WTC11 (cell line): ENCODE data around the gene CHD6. TPM values are rescaled to one million over a fixed set of nuclear protein-coding genes. Genes with fewer than 3 reads are reported as not detected.

ENCODE experiments used
- ATAC-seq: fragments of 200-7000 bp; cut with Tn5 transposase; 2 replicates; pipeline ENCODE4 v1.10.0; 2021; ENCODE audit warnings: mild to moderate bottlenecking, moderate library complexity
- CTCF ChIA-PET: fragments of 300-600 bp; sonication (Branson Sonifier 250); formaldehyde crosslinking; loops from one replicate; lab custom pipeline; 2021; ENCODE audit warnings: antibody characterized with exemption; lab: Charles Lee
- POLR2A ChIA-PET: fragments of 350-600 bp; sonication (Branson Sonifier 250); formaldehyde crosslinking; loops from one replicate; lab custom pipeline; 2021; ENCODE audit warnings: antibody characterized with exemption; lab: Charles Lee
- DNase-seq: peaks from one replicate; pipeline ENCODE4 v3.0.0; 2021; ENCODE audit warnings: low spot score
- H3K27ac Mint-ChIP-seq: 2 replicates; pipeline ENCODE4 v1.8.0; 2021; ENCODE audit warnings: mixed read lengths
- H3K27me3 Mint-ChIP-seq: 2 replicates; pipeline ENCODE4 v1.8.0; 2021; ENCODE audit warnings: low read depth, mild to moderate bottlenecking, moderate library complexity, mixed read lengths
- H3K36me3 Mint-ChIP-seq: 2 replicates; pipeline ENCODE4 v1.8.0; 2021; ENCODE audit warnings: mixed read lengths
- H3K4me1 Mint-ChIP-seq: 2 replicates; pipeline ENCODE4 v1.8.0; 2022; ENCODE audit warnings: mixed read lengths
- H3K4me3 Mint-ChIP-seq: 2 replicates; pipeline ENCODE4 v1.8.0; 2021; ENCODE audit warnings: mild to moderate bottlenecking, moderate library complexity, mixed read lengths
- H3K9me3 Mint-ChIP-seq: 2 replicates; pipeline ENCODE4 v1.8.0; 2021; ENCODE audit warnings: mixed read lengths
- CBFB ChIP-seq: sonication (generic); formaldehyde crosslinking; IDR thresholded peaks from 2 replicates; pipeline ENCODE4 v1.8.1; 2022; ENCODE audit warnings: mild to moderate bottlenecking, low read depth, missing genetic modification reagents
- CREB1 ChIP-seq: sonication (generic); formaldehyde crosslinking; IDR thresholded peaks from 2 replicates; pipeline ENCODE4 v1.8.0; 2023; ENCODE audit warnings: mild to moderate bottlenecking, missing genetic modification reagents
- ETV6 ChIP-seq: sonication (generic); formaldehyde crosslinking; IDR thresholded peaks from 2 replicates; pipeline ENCODE4 v1.8.1; 2022; ENCODE audit warnings: mild to moderate bottlenecking, missing genetic modification reagents
- FOXJ3 ChIP-seq: sonication (generic); formaldehyde crosslinking; IDR thresholded peaks from 2 replicates; pipeline ENCODE4 v1.9.0; 2021; ENCODE audit warnings: missing genetic modification reagents, mild to moderate bottlenecking, borderline replicate concordance
- FOXK1 ChIP-seq: sonication (generic); formaldehyde crosslinking; IDR thresholded peaks from 2 replicates; pipeline ENCODE4 v1.8.0; 2022; ENCODE audit warnings: mild to moderate bottlenecking, moderate library complexity, missing genetic modification reagents
- JAZF1 ChIP-seq: fragments of 250-450 bp; sonication (Bioruptor Pico); IDR thresholded peaks from 2 replicates; pipeline ENCODE4 v1.9.0; 2021; ENCODE audit warnings: moderate library complexity, mild to moderate bottlenecking, inconsistent platforms
- KAT7 ChIP-seq: sonication (generic); formaldehyde crosslinking; IDR thresholded peaks from 2 replicates; pipeline ENCODE4 v1.8.1; 2023; ENCODE audit warnings: missing genetic modification reagents, mild to moderate bottlenecking, borderline replicate concordance
- MXD4 ChIP-seq: fragments of 250-450 bp; sonication (Bioruptor Pico); IDR thresholded peaks from 2 replicates; pipeline ENCODE4 v1.8.0; 2021; ENCODE audit warnings: mild to moderate bottlenecking, moderate library complexity, borderline replicate concordance
- NFATC4 ChIP-seq: fragments of 250-450 bp; sonication (Bioruptor Pico); IDR thresholded peaks from 2 replicates; pipeline ENCODE4 v1.9.0; 2021; ENCODE audit warnings: mild to moderate bottlenecking
- NFYB ChIP-seq: sonication (generic); formaldehyde crosslinking; conservative IDR thresholded peaks from 2 replicates; pipeline ENCODE4 v1.8.0; 2022; ENCODE audit warnings: low read depth, missing genetic modification reagents
- OVOL2 ChIP-seq: fragments of 250-450 bp; sonication (Bioruptor Pico); IDR thresholded peaks from 2 replicates; pipeline ENCODE4 v1.9.0; 2021; ENCODE audit warnings: mild to moderate bottlenecking, borderline replicate concordance
- SOX15 ChIP-seq: fragments of 250-450 bp; sonication (Bioruptor Pico); IDR thresholded peaks from 2 replicates; pipeline ENCODE4 v1.9.0; 2021; ENCODE audit warnings: mild to moderate bottlenecking
- SP1 ChIP-seq: sonication (generic); formaldehyde crosslinking; conservative IDR thresholded peaks from 2 replicates; pipeline ENCODE4 v1.8.1; 2022; ENCODE audit warnings: missing genetic modification reagents
- TP53 ChIP-seq: sonication (generic); formaldehyde crosslinking; IDR thresholded peaks from 2 replicates; pipeline ENCODE4 v1.8.1; 2023; ENCODE audit warnings: mild to moderate bottlenecking, missing genetic modification reagents
- ZNF317 ChIP-seq: sonication (generic); formaldehyde crosslinking; IDR thresholded peaks from 2 replicates; pipeline ENCODE4 v1.8.1; 2023; ENCODE audit warnings: low read depth, mild to moderate bottlenecking, moderate library complexity, missing genetic modification reagents, borderline replicate concordance
- ZNF671 ChIP-seq: fragments of 250-450 bp; sonication (Bioruptor Pico); IDR thresholded peaks from 2 replicates; pipeline ENCODE4 v1.8.0; 2021; ENCODE audit warnings: mild to moderate bottlenecking
- total RNA-seq: library from RNA; stranded (reverse); gene quantifications from 3 replicates; pipeline ENCODE4 v1.2.3, GENCODE V29; 2021
- TF ChIP-seq, protein P1 (sequence below): sonication (generic); formaldehyde crosslinking; IDR thresholded peaks from 2 replicates; pipeline ENCODE4 v1.8.0; 2022; ENCODE audit warnings: mild to moderate bottlenecking, missing genetic modification reagents
- TF ChIP-seq, protein P2 (sequence below): sonication (generic); formaldehyde crosslinking; IDR thresholded peaks from 2 replicates; pipeline ENCODE4 v1.8.1; 2022; ENCODE audit warnings: mild to moderate bottlenecking, moderate library complexity, missing genetic modification reagents
- TF ChIP-seq, protein P3 (sequence below): sonication (generic); formaldehyde crosslinking; IDR thresholded peaks from 2 replicates; pipeline ENCODE4 v1.8.0; 2023; ENCODE audit warnings: mild to moderate bottlenecking, missing genetic modification reagents
- TF ChIP-seq, protein P4 (sequence below): sonication (generic); formaldehyde crosslinking; IDR thresholded peaks from 2 replicates; pipeline ENCODE4 v1.8.1; 2023; ENCODE audit warnings: mild to moderate bottlenecking, missing genetic modification reagents, moderate library complexity
- TF ChIP-seq, protein P5 (sequence below): sonication (generic); formaldehyde crosslinking; IDR thresholded peaks from 2 replicates; pipeline ENCODE4 v1.8.1; 2023; ENCODE audit warnings: mild to moderate bottlenecking, missing genetic modification reagents
- TF ChIP-seq, protein P6 (sequence below): sonication (generic); formaldehyde crosslinking; IDR thresholded peaks from 2 replicates; pipeline ENCODE4 v1.8.1; 2022; ENCODE audit warnings: low read depth, missing genetic modification reagents, borderline replicate concordance
- TF ChIP-seq, protein P7 (sequence below): sonication (generic); formaldehyde crosslinking; IDR thresholded peaks from 2 replicates; pipeline ENCODE4 v1.8.0; 2022; ENCODE audit warnings: mild to moderate bottlenecking, missing genetic modification reagents
- TF ChIP-seq, protein P8 (sequence below): sonication (generic); formaldehyde crosslinking; IDR thresholded peaks from 2 replicates; pipeline ENCODE4 v1.8.0; 2022; ENCODE audit warnings: mild to moderate bottlenecking, missing genetic modification reagents
- TF ChIP-seq, protein P9 (sequence below): sonication (generic); formaldehyde crosslinking; conservative IDR thresholded peaks from 2 replicates; pipeline ENCODE4 v1.8.1; 2022; ENCODE audit warnings: mild to moderate bottlenecking, missing genetic modification reagents

CHD6 gene
- total RNA-seq, 1 experiment from 2014 or later: 52.1 TPM

DNA sequence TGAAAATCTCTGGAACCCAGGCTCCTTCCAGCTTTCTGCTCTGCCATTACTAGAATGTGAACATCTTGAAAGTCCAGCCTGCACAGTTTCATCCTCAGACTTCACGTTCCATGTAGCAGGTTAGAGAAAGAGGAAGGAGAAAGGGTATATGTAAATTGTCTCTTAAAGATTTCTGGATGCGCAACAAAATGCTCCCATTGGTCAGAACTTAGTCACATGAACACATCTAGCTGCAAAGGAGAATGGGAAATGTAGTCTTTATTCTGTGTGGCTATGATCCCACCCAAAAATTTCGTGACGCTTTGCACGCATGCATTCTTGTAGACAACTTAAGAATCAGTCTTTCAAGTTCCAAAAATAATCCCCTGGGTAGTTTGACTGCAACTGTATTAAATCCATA is 46.4 kb upstream of the CHD6 start (continued):
- no peak for TF ChIP-seq FOXJ3 (CRISPR knock-in tag)
- TF ChIP-seq OVOL2 (CRISPR knock-in tag): no peak
- TF ChIP-seq, protein P1, sequence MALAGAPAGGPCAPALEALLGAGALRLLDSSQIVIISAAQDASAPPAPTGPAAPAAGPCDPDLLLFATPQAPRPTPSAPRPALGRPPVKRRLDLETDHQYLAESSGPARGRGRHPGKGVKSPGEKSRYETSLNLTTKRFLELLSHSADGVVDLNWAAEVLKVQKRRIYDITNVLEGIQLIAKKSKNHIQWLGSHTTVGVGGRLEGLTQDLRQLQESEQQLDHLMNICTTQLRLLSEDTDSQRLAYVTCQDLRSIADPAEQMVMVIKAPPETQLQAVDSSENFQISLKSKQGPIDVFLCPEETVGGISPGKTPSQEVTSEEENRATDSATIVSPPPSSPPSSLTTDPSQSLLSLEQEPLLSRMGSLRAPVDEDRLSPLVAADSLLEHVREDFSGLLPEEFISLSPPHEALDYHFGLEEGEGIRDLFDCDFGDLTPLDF (CRISPR knock-in tag): no peak
- TF ChIP-seq, protein P2, sequence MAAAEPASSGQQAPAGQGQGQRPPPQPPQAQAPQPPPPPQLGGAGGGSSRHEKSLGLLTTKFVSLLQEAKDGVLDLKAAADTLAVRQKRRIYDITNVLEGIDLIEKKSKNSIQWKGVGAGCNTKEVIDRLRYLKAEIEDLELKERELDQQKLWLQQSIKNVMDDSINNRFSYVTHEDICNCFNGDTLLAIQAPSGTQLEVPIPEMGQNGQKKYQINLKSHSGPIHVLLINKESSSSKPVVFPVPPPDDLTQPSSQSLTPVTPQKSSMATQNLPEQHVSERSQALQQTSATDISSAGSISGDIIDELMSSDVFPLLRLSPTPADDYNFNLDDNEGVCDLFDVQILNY (CRISPR knock-in tag): no peak
- no peak for TF ChIP-seq KAT7 (CRISPR knock-in tag)
- TF ChIP-seq SP1 (CRISPR knock-in tag): no peak
- TF ChIP-seq, protein P3, sequence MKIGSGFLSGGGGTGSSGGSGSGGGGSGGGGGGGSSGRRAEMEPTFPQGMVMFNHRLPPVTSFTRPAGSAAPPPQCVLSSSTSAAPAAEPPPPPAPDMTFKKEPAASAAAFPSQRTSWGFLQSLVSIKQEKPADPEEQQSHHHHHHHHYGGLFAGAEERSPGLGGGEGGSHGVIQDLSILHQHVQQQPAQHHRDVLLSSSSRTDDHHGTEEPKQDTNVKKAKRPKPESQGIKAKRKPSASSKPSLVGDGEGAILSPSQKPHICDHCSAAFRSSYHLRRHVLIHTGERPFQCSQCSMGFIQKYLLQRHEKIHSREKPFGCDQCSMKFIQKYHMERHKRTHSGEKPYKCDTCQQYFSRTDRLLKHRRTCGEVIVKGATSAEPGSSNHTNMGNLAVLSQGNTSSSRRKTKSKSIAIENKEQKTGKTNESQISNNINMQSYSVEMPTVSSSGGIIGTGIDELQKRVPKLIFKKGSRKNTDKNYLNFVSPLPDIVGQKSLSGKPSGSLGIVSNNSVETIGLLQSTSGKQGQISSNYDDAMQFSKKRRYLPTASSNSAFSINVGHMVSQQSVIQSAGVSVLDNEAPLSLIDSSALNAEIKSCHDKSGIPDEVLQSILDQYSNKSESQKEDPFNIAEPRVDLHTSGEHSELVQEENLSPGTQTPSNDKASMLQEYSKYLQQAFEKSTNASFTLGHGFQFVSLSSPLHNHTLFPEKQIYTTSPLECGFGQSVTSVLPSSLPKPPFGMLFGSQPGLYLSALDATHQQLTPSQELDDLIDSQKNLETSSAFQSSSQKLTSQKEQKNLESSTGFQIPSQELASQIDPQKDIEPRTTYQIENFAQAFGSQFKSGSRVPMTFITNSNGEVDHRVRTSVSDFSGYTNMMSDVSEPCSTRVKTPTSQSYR (CRISPR knock-in tag): no peak
- peak; percentile 87 for TF ChIP-seq NFYB (CRISPR knock-in tag)
- TF ChIP-seq, protein P4, sequence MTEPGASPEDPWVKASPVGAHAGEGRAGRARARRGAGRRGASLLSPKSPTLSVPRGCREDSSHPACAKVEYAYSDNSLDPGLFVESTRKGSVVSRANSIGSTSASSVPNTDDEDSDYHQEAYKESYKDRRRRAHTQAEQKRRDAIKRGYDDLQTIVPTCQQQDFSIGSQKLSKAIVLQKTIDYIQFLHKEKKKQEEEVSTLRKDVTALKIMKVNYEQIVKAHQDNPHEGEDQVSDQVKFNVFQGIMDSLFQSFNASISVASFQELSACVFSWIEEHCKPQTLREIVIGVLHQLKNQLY (CRISPR knock-in tag): no peak
- TF ChIP-seq CREB1 (CRISPR knock-in tag): no peak
- no peak for TF ChIP-seq ZNF317
- TF ChIP-seq NFATC4: no peak
- no peak for TF ChIP-seq FOXK1

DNA sequence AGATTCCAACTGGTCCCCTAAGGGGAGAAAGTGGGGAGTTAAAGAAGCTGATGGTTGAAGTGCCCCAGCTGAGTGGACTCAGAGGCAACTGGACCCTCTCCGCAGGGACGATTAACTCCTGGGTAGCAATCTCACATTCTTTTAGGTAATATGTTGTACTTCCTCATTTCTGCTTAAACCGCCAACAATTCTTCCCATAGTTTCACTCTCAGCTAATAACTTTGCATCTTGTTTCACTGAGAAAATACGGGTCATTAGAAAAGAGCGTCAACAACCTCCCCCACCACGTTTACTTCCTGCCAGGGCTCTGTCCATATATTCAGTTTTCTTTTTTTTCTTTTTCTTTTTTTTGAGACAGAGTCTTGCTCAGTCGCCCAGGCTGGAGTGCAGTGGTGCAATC is 39.5 kb upstream of the CHD6 start:
- CTCF ChIA-PET: no interaction called here
- Mint-ChIP-seq H3K9me3 (no peaks in the 10 kb centered on the region), H3K36me3 (no peaks in the 10 kb centered on the region), H3K4me3 (no peak overlapping the region), H3K4me1 (0 out of 2 replicates have a peak, but pooled peaks cover 3% of the 10 kb centered on the region), H3K27ac (no peak overlapping the region), H3K27me3 (peaks cover 16% of the 10 kb centered on the region)
- no peak for DNase-seq
- no peak for ATAC-seq
- POLR2A ChIA-PET: interaction anchor here (0.7 kb wide), 1 partner anchor 54 kb away, joined by 3 read pairs; no protein-coding TSS in a partner anchor
- TF ChIP-seq, protein P5, sequence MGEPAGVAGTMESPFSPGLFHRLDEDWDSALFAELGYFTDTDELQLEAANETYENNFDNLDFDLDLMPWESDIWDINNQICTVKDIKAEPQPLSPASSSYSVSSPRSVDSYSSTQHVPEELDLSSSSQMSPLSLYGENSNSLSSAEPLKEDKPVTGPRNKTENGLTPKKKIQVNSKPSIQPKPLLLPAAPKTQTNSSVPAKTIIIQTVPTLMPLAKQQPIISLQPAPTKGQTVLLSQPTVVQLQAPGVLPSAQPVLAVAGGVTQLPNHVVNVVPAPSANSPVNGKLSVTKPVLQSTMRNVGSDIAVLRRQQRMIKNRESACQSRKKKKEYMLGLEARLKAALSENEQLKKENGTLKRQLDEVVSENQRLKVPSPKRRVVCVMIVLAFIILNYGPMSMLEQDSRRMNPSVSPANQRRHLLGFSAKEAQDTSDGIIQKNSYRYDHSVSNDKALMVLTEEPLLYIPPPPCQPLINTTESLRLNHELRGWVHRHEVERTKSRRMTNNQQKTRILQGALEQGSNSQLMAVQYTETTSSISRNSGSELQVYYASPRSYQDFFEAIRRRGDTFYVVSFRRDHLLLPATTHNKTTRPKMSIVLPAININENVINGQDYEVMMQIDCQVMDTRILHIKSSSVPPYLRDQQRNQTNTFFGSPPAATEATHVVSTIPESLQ: no peak
- TF ChIP-seq, protein P6, sequence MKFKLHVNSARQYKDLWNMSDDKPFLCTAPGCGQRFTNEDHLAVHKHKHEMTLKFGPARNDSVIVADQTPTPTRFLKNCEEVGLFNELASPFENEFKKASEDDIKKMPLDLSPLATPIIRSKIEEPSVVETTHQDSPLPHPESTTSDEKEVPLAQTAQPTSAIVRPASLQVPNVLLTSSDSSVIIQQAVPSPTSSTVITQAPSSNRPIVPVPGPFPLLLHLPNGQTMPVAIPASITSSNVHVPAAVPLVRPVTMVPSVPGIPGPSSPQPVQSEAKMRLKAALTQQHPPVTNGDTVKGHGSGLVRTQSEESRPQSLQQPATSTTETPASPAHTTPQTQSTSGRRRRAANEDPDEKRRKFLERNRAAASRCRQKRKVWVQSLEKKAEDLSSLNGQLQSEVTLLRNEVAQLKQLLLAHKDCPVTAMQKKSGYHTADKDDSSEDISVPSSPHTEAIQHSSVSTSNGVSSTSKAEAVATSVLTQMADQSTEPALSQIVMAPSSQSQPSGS (CRISPR knock-in tag): no peak
- TF ChIP-seq MXD4 (CRISPR knock-in tag) (no peak), ZNF671 (CRISPR knock-in tag) (no peak), SOX15 (CRISPR knock-in tag) (no peak), CBFB (CRISPR knock-in tag) (no peak), NFYB (CRISPR knock-in tag) (no peak), TP53 (CRISPR knock-in tag) (no peak), JAZF1 (no peak), ETV6 (CRISPR knock-in tag) (no peak)
- TF ChIP-seq, protein P7, sequence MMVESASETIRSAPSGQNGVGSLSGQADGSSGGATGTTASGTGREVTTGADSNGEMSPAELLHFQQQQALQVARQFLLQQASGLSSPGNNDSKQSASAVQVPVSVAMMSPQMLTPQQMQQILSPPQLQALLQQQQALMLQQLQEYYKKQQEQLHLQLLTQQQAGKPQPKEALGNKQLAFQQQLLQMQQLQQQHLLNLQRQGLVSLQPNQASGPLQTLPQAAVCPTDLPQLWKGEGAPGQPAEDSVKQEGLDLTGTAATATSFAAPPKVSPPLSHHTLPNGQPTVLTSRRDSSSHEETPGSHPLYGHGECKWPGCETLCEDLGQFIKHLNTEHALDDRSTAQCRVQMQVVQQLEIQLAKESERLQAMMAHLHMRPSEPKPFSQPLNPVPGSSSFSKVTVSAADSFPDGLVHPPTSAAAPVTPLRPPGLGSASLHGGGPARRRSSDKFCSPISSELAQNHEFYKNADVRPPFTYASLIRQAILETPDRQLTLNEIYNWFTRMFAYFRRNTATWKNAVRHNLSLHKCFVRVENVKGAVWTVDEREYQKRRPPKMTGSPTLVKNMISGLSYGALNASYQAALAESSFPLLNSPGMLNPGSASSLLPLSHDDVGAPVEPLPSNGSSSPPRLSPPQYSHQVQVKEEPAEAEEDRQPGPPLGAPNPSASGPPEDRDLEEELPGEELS: no peak
- TF ChIP-seq, protein P8, sequence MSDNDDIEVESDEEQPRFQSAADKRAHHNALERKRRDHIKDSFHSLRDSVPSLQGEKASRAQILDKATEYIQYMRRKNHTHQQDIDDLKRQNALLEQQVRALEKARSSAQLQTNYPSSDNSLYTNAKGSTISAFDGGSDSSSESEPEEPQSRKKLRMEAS (CRISPR knock-in tag): no peak
- TF ChIP-seq, protein P9, sequence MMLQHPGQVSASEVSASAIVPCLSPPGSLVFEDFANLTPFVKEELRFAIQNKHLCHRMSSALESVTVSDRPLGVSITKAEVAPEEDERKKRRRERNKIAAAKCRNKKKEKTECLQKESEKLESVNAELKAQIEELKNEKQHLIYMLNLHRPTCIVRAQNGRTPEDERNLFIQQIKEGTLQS (CRISPR knock-in tag): no peak
